ENCODE measurements around the gene OPRM1. TPM values are rescaled to one million over a fixed set of nuclear protein-coding genes. Genes with fewer than 3 reads are reported as not detected.

OPRM1 gene
- total RNA-seq, 3 donors from 2014 or later: 0.57 TPM; not detected in 2

- Histone ChIP-seq H3K4me1 (ENCODE audit: low read depth) (peaks cover 7% of the 10 kb centered on the region), H3K4me3 (no peak overlapping the region), H3K36me3 (ENCODE audit: low read depth) (no peaks in the 10 kb centered on the region), H3K9me3 (no peaks in the 10 kb centered on the region)
- DNase-seq (no peak), ATAC-seq (peak; percentile 62)
- TF ChIP-seq, protein P1, sequence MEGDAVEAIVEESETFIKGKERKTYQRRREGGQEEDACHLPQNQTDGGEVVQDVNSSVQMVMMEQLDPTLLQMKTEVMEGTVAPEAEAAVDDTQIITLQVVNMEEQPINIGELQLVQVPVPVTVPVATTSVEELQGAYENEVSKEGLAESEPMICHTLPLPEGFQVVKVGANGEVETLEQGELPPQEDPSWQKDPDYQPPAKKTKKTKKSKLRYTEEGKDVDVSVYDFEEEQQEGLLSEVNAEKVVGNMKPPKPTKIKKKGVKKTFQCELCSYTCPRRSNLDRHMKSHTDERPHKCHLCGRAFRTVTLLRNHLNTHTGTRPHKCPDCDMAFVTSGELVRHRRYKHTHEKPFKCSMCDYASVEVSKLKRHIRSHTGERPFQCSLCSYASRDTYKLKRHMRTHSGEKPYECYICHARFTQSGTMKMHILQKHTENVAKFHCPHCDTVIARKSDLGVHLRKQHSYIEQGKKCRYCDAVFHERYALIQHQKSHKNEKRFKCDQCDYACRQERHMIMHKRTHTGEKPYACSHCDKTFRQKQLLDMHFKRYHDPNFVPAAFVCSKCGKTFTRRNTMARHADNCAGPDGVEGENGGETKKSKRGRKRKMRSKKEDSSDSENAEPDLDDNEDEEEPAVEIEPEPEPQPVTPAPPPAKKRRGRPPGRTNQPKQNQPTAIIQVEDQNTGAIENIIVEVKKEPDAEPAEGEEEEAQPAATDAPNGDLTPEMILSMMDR (IDR thresholded peaks at IDR 0.05): no peak
- intact Hi-C loops (cut with DNase I, micrococcal nuclease): no loop called here
Measured at GRCh38 chr6:154249499-154250298, 210.7 kb downstream of the OPRM1 start.

DNA sequence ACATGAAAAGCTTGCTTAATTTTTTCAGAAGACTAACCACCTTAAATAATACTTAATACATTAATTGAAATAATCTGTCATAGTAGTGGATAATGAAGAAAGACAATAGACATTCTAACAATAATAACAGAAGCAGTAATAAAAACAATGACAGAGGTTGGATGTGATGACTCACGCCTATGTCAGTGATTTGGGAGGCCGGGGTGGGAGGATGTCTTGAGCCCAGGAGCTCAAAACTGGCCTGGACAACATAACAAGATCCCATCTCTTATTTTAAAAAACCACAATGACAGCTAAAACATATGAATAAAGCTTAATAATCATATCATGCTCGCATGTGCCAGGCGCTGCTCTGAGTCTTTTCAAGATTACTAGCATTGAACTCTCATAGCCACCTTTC, 212.1 kb downstream of the OPRM1 start:
- intact Hi-C loops (cut with DNase I, micrococcal nuclease): no loop called here
- Histone ChIP-seq H3K4me3 (no peak overlapping the region), H3K4me1 (ENCODE audit: low read depth) (peaks cover 7% of the 10 kb centered on the region), H3K9me3 (no peaks in the 10 kb centered on the region), H3K36me3 (ENCODE audit: low read depth) (no peaks in the 10 kb centered on the region)
- ATAC-seq: no peak
- TF ChIP-seq, protein P1 (IDR thresholded peaks at IDR 0.05): no peak
- DNase-seq: no peak

GRCh38 chr6:154252678-154253077, 213.6 kb downstream of the OPRM1 start:
- intact Hi-C loops (cut with DNase I, micrococcal nuclease): no loop called here
- H3K36me3 ChIP-seq (ENCODE audit: low read depth): no peaks in the 10 kb centered on the region
- no peak overlapping the region for H3K4me3 ChIP-seq
- DNase-seq (no peak), ATAC-seq (no peak)
- no peaks in the 10 kb centered on the region for H3K9me3 ChIP-seq
- TF ChIP-seq, protein P1 (IDR thresholded peaks at IDR 0.05): no peak
- peaks cover 7% of the 10 kb centered on the region for H3K4me1 ChIP-seq (ENCODE audit: low read depth)

DNA sequence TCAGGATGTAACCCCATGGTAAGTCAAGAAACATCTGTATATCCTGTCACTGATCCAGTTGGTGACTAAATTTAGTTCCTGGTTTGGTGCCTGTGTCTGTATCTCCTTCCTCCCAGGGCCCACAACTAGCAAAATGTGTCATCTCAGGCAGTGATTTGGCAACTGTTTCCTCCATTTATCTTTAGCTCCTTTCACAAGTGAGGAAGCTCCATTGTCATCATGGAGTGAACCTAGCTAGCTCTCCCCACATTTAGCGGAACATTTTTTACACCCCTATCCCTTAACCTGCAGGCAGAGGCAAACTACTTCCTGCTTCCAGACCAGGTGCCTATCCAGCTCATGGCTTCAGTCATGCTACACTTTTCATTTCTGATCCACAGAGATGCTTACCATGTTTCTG, 218.0 kb downstream of the OPRM1 start:
- H3K36me3 ChIP-seq (ENCODE audit: low read depth): no peaks in the 10 kb centered on the region
- TF ChIP-seq, protein P1 (IDR thresholded peaks at IDR 0.05): no peak
- intact Hi-C loops (cut with DNase I, micrococcal nuclease): no loop called here
- ATAC-seq (peak; percentile 23), DNase-seq (no peak)
- no peaks in the 10 kb centered on the region for H3K9me3 ChIP-seq
- H3K4me1 ChIP-seq (ENCODE audit: low read depth): no peaks in the 10 kb centered on the region
- H3K4me3 ChIP-seq: no peak overlapping the region

DNA sequence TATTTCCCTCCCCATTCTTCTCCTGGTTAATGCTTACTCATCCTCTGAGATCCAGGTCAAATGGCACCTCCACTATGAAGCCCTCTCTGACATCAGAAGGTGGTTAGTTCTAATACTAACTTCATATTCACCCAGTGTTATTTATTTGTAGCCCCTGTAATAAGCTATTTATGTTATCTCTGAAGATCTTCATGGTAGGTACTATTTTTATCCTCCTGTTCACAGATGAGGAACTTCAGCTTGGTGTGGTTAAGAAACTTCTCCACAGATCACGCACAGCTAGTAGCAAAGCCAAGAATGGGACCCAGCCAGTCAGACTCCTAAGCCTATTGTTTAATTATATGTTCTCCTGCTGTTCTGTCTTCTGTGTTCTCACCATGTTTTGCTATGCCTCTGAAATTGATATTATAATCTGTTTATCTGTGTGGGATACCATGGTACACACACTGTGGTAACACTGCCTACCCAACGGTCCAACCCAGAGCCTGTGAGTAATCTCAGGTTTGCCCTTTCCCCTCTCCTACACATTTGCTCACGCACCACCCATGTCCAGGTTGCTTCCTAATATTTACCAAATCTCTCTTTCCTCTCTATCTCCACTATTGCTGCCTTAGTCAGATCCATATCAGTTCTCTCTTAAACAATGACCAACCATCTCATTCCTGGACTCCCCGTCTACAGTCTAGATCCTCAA, 219.2 kb downstream of the OPRM1 start:
- H3K4me1 ChIP-seq (ENCODE audit: low read depth): no peaks in the 10 kb centered on the region
- TF ChIP-seq, protein P1 (IDR thresholded peaks at IDR 0.05): no peak
- H3K36me3 ChIP-seq (ENCODE audit: low read depth): no peaks in the 10 kb centered on the region
- no peaks in the 10 kb centered on the region for H3K9me3 ChIP-seq
- intact Hi-C loops (cut with DNase I, micrococcal nuclease): no loop called here
- ATAC-seq (peak; percentile 29), DNase-seq (no peak)
- H3K4me3 ChIP-seq: no peak overlapping the region
